Measurements from ENCODE around the gene PCYT1A.

DNA sequence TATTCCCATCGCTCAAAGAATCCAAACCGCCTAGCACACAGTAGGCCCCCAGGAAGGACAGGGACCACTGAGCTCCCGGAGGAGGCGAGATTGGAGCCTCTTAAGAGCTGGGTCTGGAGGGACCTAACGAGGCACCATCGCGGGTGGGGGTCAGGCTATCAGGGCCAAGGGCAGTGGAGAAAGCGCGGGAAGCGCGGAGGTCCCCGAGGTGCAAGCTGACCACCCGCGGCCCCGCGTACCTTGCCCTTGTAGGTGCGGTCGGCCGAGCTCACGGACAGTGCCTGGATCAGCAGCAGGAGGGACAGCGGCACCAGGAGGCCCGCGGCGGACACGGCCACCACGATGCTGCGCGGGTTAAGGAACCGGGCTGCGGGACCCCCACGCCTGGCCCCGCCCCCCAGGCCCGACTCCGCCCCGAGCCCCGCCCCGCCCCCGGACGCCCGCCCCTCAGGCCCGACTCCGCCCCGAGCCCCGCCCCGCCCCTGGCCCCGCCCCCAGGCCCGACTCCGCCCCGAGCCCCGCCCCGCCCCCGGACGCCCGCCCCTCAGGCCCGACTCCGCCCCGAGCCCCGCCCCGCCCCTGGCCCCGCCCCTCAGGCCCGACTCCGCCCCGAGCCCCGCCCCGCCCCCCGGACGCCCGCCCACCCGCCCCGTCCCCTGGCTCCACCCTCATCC lies 80.2 kb downstream of the PCYT1A start:
- no peak for TF ChIP-seq CTCF (IDR thresholded peaks at IDR 0.05)
- TF ChIP-seq POLR2A (IDR thresholded peaks at IDR 0.05), result no peak
